Activated CD4-positive, alpha-beta T cell treated with anti-CD3 and anti-CD28 coated beads, Interleukin-2, amount 50 U/mL, for 4 hours (primary cell): ENCODE results near the gene CLTC.
"Not testable (repeated sequence)": the region's sequence is repeated elsewhere in the genome, so short reads cannot be mapped to it uniquely, and the experiment has no call there.

Source experiments
- DNase-seq, 2 experiments: peaks; one replicate each; pipeline ENCODE4 v3.0.0-alpha.2; 2020

CLTC gene

DNA sequence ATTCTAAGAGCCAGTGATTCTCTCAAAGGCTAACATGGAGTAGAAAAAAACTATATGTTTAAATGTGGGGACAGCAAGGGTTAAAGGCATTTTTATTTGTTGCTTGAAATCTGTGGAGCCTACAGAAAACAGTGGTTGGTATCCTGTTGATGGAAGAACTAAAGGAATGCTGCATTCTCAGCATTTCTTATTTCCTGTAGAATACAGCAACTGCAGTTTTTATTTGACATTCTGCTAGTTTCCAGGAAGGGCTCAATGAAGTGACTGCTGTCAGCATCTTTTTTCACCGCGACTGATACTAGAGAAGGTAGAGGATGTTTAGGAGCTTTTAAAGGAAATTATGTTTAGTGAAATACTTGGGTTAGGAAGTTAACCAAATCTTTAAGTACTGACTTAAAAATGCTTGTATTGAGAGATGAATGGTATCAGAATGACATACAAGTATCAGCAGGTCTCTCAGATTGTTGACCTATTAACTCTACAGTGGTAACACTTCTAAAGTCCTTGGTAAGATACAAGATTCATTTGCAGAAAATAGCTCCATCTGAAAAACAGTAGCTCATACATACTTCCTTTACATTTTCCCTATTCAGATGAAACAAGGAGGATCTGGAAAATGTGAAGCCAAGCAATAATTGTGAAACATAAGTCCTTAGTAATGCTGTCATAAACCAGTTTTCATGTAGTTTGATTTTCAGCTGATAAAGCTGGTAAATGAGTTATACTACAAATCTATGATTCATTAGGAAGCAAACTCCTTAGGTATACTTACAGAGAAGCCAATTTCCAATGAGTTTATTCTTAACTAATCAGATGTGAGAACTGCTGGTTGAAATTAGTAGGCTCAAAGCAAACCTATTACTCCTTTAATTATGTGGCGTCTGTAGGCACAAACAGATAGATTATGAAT lies 15.2 kb downstream of the CLTC start:
- DNase-seq, result no peak

DNA sequence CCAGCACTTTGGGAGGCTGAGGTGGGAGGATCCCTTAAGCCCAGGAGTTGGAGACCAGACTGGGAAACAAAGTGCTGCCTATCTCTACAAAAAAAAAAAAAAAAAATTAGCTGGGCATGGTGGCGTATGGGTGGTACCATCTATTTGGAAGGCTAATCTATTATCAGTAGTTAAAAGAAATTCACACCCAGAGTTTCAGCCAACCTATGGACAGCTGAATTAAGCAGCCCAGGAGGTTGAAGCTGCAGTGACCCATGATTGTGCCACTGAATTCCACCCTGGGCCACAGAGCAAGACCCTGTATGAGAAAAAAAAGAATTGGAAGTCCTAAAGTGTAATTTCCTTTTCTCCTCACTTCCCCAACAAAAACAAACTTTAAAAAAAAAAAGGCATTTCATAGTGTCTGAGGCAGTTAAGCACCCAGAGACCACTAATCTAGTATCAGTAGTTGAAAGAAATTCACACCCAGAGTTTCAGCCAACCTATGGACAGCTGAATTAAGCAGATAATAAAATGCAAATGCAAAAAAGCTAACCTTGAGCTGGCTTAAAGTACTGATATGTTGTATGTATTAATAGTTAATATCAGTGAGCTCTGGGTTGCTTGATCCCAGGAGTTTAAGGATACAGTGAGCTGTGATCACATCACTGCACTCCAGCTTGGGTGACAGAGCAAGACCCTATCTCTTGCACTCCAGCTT lies 18.1 kb downstream of the CLTC start:
- DNase-seq, result no peak

DNA sequence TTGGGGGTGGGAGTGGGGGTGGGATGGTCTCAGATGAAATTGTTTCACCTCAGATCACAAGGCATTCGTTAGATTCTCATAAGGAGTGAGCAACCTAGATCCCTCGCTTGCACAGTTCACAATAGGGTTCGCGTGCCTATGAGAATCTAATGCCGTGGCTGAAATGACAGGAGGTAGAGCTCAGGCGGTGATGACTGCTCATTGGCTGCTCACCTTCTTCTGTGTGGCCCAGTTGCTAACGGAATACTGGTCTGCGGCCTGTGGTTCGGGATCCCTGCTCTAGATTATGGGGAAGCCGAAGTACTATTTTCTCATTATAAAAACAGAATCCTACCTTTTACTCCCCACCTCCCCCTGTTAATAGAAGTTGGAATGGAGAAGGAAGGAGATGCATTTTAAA lies 18.9 kb downstream of the CLTC start:
- no peak for DNase-seq

DNA sequence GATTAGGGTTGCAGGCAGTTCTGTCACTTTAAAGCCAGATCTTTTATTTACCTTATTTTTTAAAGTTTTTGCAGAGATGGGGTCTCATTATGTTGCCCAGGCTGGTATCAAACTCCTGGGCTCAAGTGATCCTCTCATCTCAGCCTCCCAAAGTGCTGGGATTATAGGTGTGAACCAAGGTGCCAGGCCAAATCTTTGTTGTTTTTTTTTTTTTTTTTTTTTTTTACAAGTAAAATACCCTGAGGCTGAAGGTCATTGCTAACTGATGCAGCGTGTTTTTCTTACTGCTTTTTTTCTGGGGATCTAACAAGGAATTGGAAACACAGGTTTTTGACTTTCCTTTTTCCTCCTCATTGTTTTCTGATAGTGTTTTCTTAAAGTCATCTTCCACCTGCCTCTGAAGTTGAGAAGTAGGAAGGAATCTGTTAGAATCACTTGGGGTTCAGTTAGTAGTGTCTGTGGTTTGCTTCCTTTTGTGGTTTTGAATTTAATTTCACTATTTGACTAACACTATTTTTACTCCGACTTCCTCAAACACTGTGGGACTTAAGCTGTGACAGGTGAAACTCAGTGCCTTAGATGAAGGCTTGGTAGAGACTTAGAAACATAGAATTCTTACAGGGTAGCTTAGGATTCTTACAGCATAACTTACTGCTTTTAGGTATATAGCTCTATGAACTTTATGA lies 22.2 kb downstream of the CLTC start:
- DNase-seq, result no peak

DNA sequence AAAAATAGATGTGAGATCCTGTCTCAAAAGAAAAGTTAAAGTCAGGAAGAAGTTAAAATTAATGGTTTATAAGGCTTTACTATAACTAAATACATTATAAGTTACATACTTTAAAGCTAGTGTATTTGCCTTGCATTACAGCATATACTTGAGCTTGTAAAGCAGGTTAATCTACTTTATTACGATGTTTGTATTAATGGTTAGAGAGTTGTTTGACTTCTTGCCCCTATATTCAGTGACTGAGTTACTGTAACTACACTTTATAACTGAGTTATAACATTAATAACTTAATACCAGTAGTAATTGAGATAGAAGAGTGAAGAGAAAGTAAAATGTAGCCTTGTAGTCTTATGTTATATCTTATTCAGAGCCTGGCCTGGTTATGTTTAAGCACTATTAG lies 22.9 kb downstream of the CLTC start:
- DNase-seq, result no peak

DNA sequence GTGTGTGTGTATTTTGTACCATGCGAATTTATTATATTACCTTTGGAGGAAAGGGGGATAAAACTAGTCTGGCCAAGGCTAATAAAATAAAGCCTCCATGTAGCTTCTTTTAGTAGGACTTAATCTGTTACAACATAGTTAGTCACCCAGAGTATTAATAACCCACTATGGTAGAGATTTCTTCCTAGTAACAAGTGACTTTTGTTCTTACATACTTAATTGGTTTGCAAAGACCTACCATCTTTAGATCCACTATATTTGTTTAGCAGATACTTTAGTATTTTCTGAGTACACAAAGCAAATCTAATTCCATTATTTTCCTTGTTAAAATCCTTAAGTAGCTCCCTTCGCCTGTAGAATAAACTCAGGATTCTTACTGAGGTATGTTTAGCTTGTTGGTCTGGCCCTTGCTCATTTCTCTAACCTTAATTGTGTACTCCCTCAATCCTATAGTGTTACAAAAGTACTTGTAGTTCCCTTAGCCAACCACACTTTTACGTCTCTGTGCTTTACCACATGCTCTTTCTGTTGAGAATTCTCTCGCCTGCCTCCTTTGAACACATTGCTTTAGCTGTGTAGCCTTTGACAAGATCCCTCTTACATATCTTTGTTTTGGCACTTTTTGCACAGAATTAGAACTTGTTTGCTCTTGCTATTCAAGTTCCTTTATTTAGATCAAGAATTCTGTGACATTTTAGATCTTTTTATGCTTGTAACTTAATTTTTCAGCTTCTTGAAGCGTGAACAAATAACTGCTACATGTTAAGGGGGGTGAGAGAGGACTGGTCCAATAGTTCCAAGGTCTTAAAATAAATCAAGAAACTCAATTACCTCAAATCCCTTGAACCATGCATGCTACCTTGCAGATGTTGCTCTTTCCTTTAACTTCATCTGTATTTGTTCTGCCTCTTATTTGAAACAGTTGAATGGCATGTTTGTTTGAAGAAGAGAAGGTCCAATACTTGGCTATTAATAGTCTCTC lies 23.8 kb downstream of the CLTC start:
- DNase-seq, result no peak

DNA sequence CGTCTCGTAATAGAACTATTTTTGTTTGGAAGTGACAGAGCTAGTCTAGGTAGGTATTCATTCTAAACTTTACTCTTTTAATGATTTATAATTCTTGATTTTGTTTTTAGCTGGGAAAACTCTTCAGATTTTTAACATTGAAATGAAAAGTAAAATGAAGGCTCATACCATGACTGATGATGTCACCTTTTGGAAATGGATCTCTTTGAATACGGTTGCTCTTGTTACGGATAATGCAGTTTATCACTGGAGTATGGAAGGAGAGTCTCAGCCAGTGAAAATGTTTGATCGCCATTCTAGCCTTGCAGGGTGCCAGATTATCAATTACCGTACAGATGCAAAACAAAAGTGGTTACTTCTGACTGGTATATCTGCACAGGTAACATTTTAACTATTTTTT lies 27.6 kb downstream of the CLTC start:
- DNase-seq, result no peak

DNA sequence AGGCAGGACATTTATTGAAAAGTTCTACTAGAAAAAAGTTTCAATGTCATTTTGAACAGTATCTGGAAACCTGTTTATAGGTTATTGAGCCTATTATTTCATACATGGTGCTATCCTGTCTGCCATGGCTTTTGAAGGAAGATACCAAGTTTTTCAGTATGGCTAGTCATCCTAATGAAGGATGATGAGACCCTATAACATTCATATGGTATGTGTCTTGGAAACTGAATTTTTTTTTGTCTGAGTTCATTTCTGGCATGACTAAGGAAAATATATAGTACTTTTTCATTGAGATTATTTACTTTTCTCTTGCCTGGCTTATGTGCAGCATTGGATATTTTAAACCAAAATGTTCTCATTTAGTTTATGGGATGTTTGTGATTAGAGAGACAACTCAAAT lies 30.2 kb downstream of the CLTC start:
- DNase-seq, result no peak

DNA sequence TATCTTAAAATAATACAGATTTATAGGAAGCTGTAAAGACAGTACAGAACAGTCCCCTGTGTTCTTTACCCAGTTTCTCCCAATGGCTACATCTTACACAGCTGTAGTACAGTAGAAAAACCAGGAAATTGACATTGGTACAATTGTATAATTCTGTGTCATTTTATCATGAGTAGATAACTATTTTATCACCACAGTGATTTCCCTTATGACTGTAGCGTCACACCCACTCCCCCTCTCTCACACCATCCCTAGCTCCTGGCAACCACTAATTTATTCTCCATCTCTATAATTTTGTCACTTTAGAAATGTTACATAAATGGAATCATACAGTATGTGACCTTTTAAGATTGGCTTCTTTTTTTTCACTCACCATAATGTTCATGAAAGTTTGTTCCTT lies 30.9 kb downstream of the CLTC start:
- DNase-seq, result no peak

DNA sequence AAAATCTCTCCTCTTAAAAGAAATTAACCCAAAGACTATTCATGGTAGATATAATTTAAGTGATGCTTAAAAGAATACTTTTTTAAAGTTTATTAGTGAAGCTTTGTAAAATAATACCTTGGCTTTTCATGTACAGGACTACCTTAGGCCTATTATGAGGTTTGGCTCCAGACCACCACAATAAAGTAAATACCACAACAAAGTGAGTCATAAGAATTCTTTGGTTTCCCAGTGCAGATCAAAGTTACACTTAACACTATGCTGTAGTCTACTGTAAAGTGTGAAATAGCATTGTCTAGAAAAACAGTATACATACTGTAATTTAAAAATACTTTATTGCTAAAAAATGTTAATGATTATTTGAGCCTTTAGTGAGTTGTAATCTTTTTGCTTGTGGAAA lies 31.7 kb downstream of the CLTC start:
- DNase-seq, result no peak

DNA sequence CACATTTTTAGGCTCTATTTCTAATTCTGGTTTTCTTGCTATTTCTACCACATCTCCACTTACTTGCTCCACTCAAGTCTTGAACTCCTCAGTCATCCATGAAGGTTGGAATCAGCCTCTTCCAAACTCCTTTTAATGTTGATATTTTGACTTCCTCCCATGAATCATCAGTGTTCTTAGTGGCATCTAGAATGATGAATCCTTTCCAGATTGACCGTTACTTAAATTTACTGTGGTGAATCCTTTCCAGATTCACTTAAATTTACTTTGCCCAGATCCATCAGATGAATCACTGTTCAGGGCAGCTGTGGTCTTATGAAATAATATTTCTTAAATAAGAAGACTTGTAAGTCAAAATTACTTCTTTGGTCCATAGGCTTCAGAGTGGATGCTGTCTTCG lies 32.4 kb downstream of the CLTC start:
- DNase-seq, result no peak

DNA sequence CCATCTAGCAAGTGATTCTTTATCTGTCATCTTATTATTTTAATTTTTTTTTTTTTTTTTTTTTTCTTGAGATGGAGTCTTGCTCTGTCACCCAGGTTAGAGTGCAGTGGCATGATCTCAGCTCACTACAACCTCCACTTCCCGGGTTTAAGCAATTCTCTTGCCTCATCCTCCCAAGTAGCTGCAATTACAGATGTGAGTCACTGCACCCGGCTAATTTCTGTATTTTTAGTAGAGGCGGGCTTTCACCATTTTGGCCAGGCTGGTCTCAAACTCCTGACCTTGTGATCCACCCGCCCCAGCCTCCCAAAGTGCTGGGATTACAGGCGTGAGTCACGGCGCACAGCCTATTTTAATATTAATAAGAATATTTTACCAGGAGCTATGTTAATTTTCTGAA lies 36.9 kb downstream of the CLTC start:
- DNase-seq, result not testable (repeated sequence)

DNA sequence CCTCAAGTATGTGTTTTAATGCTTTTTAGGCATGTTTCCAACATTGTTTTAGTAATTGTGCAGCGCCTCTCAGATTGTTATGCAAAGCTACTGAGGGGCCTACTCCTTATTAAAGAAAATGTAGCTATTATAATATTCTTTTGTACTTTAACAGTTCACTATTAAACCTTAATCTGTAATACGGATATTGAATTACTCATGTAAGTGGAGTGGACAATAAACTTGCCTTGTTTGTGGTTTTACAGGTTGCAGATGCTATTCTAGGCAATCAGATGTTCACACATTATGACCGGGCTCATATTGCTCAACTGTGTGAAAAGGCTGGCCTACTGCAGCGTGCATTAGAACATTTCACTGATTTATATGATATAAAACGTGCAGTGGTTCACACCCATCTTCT lies 46.5 kb downstream of the CLTC start:
- DNase-seq, result no peak

DNA sequence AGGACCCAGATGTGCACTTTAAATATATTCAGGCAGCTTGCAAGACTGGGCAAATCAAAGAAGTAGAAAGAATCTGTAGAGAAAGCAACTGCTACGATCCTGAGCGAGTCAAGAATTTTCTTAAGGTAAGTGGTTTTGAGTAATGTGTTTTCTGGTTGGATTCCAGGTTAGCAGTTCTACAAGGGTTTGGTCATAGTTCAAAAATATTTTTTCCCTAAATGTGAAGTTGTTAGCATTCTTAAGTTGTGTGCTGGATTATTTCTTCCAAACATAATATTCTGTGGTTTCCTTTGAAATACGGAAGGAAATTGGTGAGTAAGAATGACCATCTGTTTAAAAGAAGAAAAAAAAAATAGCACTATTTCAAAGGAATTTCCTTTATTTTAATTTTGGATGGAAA lies 49.1 kb downstream of the CLTC start:
- no peak for DNase-seq

DNA sequence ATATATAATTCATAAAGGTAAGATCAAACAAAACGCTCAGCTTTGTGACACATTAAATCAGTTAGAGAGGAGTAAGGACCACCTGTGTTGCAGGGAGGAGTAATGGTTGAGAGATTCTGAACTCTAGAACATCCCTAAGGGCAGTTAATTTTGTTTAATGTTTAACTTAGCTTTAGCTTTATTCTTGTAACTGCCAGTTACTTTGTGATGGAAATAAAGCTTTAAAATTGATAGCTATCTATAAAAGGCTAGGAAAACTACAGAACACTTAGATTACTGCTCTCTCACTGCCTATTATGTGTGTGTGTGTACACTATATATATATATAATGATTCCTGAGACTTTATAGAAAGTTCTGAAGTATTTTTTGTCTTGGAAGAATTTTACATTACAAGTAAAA lies 49.7 kb downstream of the CLTC start:
- no peak for DNase-seq

DNA sequence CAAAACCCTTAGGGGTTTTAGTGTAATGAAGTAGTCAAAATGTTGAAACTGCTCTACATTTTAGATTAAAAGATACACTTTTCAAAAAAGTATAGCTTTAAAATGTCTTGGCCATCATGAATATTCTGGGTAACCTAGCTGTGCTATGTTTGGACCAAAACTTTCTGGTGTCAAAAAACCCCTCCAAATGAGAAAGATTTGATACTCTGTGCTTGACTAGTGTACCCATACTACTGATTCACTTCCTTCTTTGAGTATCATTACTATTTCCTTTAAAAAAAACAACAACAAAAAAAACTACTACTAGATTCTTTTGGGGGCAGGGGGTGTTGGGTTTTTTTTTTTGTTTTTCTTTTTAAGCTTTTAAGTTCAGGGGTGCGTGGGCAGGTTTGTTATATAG lies 50.2 kb downstream of the CLTC start:
- no peak for DNase-seq

DNA sequence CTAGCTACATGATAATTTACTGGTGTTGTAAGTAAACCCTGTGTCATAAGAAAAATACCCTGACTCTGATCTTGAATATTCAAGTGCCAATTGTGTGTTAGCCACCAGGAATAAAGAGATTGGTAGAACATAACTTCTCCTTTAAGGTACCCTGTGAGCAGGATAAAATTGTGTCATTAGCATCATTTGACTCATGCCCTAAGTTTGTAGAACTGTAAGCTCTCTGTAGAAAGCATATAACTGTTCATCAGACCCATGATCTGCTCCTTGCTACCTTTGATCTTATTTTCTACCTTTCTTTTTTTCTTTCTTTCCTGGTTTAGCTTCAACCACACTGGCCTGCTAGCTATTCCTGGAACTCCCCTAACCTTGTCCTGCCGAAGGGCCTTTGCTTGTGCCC lies 51.7 kb downstream of the CLTC start:
- DNase-seq, result no peak

DNA sequence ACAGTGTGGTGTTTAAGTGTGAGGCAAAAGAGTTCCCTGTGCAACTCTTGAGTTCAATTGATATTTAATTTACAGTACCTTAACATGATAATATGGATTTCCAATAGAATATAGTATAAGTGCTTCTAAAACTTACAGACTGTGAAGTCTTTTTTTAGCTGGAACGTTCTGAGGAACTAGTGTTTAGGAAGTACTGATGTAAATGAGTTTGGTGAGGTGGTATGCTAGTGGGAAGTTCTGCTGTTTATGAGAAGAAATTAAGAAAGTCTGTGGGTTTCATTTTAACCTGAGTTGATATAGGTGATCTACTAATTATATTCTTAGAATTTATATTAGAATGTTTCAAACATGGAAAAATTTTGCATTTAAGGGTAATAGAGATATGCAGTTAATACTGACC lies 55.5 kb downstream of the CLTC start:
- no peak for DNase-seq

DNA sequence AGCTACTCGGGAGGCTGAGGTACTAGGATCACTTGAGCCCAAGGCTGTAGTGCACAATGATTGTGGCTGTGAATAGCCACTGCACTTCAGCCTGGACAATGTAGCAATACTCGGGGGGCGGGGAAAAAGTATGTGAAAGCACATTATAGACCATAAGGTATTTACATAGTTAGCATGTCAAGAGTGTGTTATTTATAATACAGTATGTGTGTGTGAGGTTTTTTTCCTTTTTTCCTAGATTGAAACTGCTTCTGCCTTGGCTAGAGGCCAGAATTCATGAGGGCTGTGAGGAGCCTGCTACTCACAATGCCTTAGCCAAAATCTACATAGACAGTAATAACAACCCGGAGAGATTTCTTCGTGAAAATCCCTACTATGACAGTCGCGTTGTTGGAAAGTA lies 57.0 kb downstream of the CLTC start:
- DNase-seq, result no peak

DNA sequence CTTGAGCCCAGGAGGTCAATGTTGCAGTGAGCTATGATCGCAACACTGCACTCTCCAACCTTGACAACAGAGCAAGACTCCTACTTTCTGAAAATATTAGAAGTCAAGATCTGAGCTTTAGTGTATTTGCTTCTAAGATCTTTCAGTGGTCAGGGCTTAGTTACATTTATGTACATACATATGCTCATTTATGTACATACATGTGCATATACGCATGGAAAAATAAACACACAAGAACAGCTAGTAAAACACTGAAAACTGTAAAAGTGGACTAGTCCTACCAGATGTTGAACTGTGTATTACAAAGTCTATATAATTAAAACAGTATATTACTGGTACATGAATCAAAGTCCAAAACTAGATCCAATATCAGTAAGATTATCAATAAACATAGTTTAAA lies 59.2 kb downstream of the CLTC start:
- no peak for DNase-seq

DNA sequence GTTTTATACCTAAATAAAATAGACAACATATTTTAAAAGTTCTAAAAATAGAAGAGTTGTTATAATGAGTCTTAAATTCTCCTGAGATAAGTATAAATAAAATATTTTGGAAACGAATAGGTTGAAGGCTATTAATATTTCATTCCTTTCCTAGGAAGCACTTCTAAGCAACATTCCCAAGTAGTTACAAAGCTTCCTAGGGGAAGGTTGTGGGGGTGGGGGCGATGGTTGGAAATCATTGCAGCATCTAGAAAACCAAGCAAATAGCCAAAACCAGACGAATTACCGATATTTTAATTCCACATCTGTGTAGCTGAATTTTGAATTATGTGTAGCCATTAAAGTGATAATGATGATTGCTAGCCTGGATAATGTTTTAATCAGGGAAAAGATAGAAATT lies 60.6 kb downstream of the CLTC start:
- DNase-seq, result no peak

DNA sequence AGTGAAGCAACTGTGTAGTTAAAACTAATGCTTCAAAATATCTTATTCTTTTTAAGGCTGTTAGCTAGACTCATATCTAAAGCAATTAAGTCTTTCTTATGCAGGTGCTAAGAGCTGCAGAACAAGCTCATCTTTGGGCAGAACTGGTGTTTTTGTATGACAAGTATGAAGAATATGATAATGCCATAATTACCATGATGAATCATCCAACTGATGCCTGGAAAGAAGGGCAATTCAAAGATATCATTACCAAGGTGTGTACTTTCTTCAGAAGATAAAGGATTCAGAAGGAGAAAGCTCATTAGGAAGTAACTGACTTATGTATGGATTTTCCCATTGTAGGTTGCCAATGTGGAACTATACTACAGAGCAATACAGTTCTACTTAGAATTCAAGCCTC lies 63.6 kb downstream of the CLTC start:
- DNase-seq, result no peak

DNA sequence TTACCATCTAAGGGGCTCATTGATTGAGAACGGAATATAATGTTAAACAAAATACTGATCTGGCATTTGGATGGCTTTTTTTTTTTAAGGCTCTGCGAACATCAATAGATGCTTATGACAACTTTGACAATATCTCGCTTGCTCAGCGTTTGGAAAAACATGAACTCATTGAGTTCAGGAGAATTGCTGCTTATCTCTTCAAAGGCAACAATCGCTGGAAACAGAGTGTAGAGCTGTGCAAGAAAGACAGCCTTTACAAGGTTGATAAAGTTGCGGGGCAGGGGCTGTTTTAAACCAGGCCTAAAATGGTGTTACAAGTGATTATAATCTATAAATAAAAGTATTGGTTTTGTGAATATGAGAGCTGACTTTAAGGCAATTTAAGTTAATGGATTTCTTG lies 65.3 kb downstream of the CLTC start:
- no peak for DNase-seq
